ENCODE measurements around the gene NFIB. TPM values are rescaled to one million over a fixed set of nuclear protein-coding genes. Genes with fewer than 3 reads are reported as not detected.

The NFIB gene
- total RNA-seq, 1 experiment from 2014 or later = 0.61 TPM

DNA sequence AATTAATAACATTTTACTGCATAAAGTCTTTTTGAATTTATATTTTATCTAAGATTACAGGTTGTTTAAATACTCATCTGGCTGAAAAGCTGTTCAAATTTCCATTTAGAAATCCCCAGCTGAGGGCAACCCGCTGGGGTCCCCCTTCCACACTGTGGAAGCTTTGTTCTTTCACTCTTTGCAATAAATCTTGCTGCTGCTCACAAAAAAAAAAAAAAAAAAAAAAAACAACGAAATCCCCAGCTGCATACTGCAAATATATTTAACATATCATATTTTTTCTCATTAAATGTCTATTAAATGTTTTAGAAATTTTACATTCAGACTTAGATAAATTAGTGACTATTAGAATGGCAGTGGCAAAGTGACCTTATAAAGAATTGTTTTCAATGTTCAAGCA, 172.2 kb downstream of the NFIB start:
- H3K36me3 Mint-ChIP-seq (ENCODE audit: insufficient read depth, unreplicated experiment) = no peaks in the 10 kb centered on the region
- Histone ChIP-seq H3K4me1 (no peaks in the 10 kb centered on the region), H3K27me3 (replicated peaks; ENCODE audit: control insufficient read depth, insufficient read depth, low read length) (no peaks in the 10 kb centered on the region), H3K4me3 (ENCODE audit: low read depth, low read length) (no peak overlapping the region), H3K36me3 (ENCODE audit: control insufficient read depth, insufficient read depth, low read length) (no peaks in the 10 kb centered on the region), H3K9me3 (no peaks in the 10 kb centered on the region)
- TF ChIP-seq, protein P1, sequence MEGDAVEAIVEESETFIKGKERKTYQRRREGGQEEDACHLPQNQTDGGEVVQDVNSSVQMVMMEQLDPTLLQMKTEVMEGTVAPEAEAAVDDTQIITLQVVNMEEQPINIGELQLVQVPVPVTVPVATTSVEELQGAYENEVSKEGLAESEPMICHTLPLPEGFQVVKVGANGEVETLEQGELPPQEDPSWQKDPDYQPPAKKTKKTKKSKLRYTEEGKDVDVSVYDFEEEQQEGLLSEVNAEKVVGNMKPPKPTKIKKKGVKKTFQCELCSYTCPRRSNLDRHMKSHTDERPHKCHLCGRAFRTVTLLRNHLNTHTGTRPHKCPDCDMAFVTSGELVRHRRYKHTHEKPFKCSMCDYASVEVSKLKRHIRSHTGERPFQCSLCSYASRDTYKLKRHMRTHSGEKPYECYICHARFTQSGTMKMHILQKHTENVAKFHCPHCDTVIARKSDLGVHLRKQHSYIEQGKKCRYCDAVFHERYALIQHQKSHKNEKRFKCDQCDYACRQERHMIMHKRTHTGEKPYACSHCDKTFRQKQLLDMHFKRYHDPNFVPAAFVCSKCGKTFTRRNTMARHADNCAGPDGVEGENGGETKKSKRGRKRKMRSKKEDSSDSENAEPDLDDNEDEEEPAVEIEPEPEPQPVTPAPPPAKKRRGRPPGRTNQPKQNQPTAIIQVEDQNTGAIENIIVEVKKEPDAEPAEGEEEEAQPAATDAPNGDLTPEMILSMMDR (IDR thresholded peaks at IDR 0.05; ENCODE audit: insufficient read depth in 1 of 2, low read depth in 1 of 2, low read length in 1 of 2, severe bottlenecking in 1 of 2, unreplicated experiment in 1 of 2) = no peak
- no peaks in the 10 kb centered on the region for H3K4me1 Mint-ChIP-seq (ENCODE audit: low read depth, unreplicated experiment)
- H3K27me3 Mint-ChIP-seq (ENCODE audit: insufficient read depth, unreplicated experiment) = no peaks in the 10 kb centered on the region
- H3K9me3 Mint-ChIP-seq (ENCODE audit: unreplicated experiment) = no peaks in the 10 kb centered on the region
- no TSS peak for BruUV-seq (replicated peaks)
- CTCF ChIA-PET = no interaction called here
- no peak overlapping the region for H3K27ac Mint-ChIP-seq (ENCODE audit: unreplicated experiment)
- POLR2A ChIA-PET = no interaction called here
- intact Hi-C loops (cut with micrococcal nuclease; ENCODE audit: unreplicated experiment) = no loop called here
- DNase-seq = no peak
- H3K4me3 Mint-ChIP-seq (ENCODE audit: unreplicated experiment) = no peak overlapping the region

DNA sequence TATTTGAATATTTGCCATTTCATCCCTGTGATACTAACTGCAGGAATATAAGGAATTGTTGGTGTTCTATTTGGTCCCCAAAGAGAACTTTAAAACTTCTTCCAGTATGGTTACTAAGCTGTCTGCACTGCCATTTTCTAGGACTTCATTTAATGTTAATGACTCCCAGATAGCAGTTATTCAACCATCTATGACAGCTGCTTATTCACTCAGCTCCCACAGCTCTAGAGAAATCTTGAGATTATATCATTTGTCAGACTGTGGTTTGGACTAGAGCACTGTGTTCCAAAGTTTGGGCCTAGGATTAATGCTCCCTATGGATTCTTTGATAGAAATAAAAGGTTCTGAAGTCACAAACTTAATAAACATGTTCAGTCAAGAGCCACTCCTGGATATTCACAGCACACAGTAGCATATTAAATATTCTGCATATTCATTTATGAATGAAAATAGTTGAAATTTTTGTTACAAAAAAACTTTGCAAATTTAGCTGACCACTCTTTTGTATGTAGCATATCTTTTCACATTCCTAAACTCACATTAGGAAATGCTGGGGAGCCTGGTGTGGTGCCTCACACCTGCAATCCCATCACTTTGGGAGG, 173.7 kb downstream of the NFIB start:
- H3K36me3 ChIP-seq (ENCODE audit: control insufficient read depth, insufficient read depth, low read length) = no peaks in the 10 kb centered on the region
- ChIA-PET POLR2A (no interaction called here), CTCF (no interaction called here)
- no peaks in the 10 kb centered on the region for H3K27me3 ChIP-seq (replicated peaks; ENCODE audit: control insufficient read depth, insufficient read depth, low read length)
- no peak for DNase-seq
- Mint-ChIP-seq H3K27me3 (ENCODE audit: insufficient read depth, unreplicated experiment) (no peaks in the 10 kb centered on the region), H3K36me3 (ENCODE audit: insufficient read depth, unreplicated experiment) (no peaks in the 10 kb centered on the region), H3K27ac (ENCODE audit: unreplicated experiment) (no peak overlapping the region), H3K4me3 (ENCODE audit: unreplicated experiment) (no peak overlapping the region), H3K9me3 (ENCODE audit: unreplicated experiment) (no peaks in the 10 kb centered on the region), H3K4me1 (ENCODE audit: low read depth, unreplicated experiment) (no peaks in the 10 kb centered on the region)
- no peaks in the 10 kb centered on the region for H3K9me3 ChIP-seq
- no TSS peak for BruUV-seq (replicated peaks)
- no peak overlapping the region for H3K4me3 ChIP-seq (ENCODE audit: low read depth, low read length)
- no peaks in the 10 kb centered on the region for H3K4me1 ChIP-seq
- intact Hi-C loops (cut with micrococcal nuclease; ENCODE audit: unreplicated experiment) = no loop called here
- TF ChIP-seq, protein P1 (IDR thresholded peaks at IDR 0.05; ENCODE audit: insufficient read depth in 1 of 2, low read depth in 1 of 2, low read length in 1 of 2, severe bottlenecking in 1 of 2, unreplicated experiment in 1 of 2) = no peak

DNA sequence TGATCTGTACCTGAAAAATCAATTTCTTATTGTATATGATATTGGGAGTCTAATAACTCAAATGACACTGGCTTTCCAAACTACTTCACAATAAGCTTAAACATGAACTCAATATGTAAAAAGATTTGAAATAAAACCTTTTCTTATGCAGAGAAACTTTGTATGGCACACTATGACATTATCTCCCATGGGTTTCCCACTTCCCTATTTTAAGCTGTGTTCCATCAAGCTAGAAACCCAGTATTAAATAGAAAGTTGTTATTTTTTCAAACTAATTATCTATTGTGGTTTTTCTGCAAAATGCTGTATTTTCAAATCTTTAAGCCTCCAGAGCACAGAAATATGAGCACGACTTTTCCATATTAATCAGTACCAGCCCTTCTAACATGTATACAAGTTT, 174.7 kb downstream of the NFIB start:
- Histone ChIP-seq H3K9me3 (no peaks in the 10 kb centered on the region), H3K36me3 (ENCODE audit: control insufficient read depth, insufficient read depth, low read length) (no peaks in the 10 kb centered on the region), H3K4me3 (ENCODE audit: low read depth, low read length) (no peak overlapping the region), H3K27me3 (replicated peaks; ENCODE audit: control insufficient read depth, insufficient read depth, low read length) (no peaks in the 10 kb centered on the region), H3K4me1 (no peaks in the 10 kb centered on the region)
- intact Hi-C loops (cut with micrococcal nuclease; ENCODE audit: unreplicated experiment) = no loop called here
- POLR2A ChIA-PET = no interaction called here
- no peak overlapping the region for H3K4me3 Mint-ChIP-seq (ENCODE audit: unreplicated experiment)
- H3K9me3 Mint-ChIP-seq (ENCODE audit: unreplicated experiment) = no peaks in the 10 kb centered on the region
- CTCF ChIA-PET = no interaction called here
- TF ChIP-seq, protein P1 (IDR thresholded peaks at IDR 0.05; ENCODE audit: insufficient read depth in 1 of 2, low read depth in 1 of 2, low read length in 1 of 2, severe bottlenecking in 1 of 2, unreplicated experiment in 1 of 2) = no peak
- H3K36me3 Mint-ChIP-seq (ENCODE audit: insufficient read depth, unreplicated experiment) = no peaks in the 10 kb centered on the region
- H3K27me3 Mint-ChIP-seq (ENCODE audit: insufficient read depth, unreplicated experiment) = no peaks in the 10 kb centered on the region
- no peak overlapping the region for H3K27ac Mint-ChIP-seq (ENCODE audit: unreplicated experiment)
- no peak for DNase-seq
- H3K4me1 Mint-ChIP-seq (ENCODE audit: low read depth, unreplicated experiment) = no peaks in the 10 kb centered on the region
- BruUV-seq (replicated peaks) = no TSS peak
